Adrenal gland (tissue), 12 donors: ENCODE measurements around the gene AP4M1. TPM values are rescaled to one million over a fixed set of nuclear protein-coding genes. Genes with fewer than 3 reads are reported as not detected.
"Not testable (repeated sequence)": the region's sequence is repeated elsewhere in the genome, so short reads cannot be mapped to it uniquely, and the experiment has no call there.

Experiments
- DNase-seq, 7 donors: peaks; one replicate each; pipeline ENCODE4 v3.0.0-alpha.2; 2019 to 2020
- H3K27ac ChIP-seq, 5 donors: fragments of 200-600 bp; sonication (generic) in 4 of 5; 1 replicate in 3 of 5; 2 replicates in 2 of 5; pipeline versions ENCODE4 v1.5.1 to v1.8.0; 2016 to 2020; ENCODE audit warnings: mild to moderate bottlenecking in 1 of 5
- H3K27me3 ChIP-seq: fragments of 200-600 bp; 2 replicates; pipeline ENCODE4 v1.8.0; 2021
- H3K36me3 ChIP-seq, 2 donors: fragments of 200-600 bp; replicated peaks in 1 of 2; 1 replicate in 1 of 2; 2 replicates in 1 of 2; pipeline versions ENCODE4 v1.5.1 to v1.8.0; 2018 to 2022
- H3K4me1 ChIP-seq, 2 donors: fragments of 200-600 bp; replicated peaks in 1 of 2; 1 replicate in 1 of 2; 2 replicates in 1 of 2; pipeline versions ENCODE4 v1.5.1 to v1.8.0; 2018 to 2021
- H3K4me3 ChIP-seq, 4 donors: fragments of 200-600 bp; sonication (generic) in 3 of 4; one replicate each; pipeline ENCODE4 v1.5.1; 2016 to 2018
- H3K9me3 ChIP-seq, 3 donors: fragments of 200-600 bp; sonication (generic) in 1 of 3; replicated peaks in 1 of 3; 1 replicate in 2 of 3; 2 replicates in 1 of 3; pipeline versions ENCODE4 v1.5.1 to v1.8.0; 2016 to 2021
- CTCF ChIP-seq, 6 experiments: fragments of 450-650 bp in 4 of 6; fragments of 200-600 bp in 2 of 6; sonication (generic) in 1 of 6; IDR thresholded peaks; 1 replicate in 5 of 6; 2 replicates in 1 of 6; pipeline versions ENCODE4 v1.5.1 to v1.8.0; 2016 to 2021; ENCODE audit warnings: antibody characterized with exemption in 6 of 6, mild to moderate bottlenecking in 2 of 6, moderate library complexity in 1 of 6
- POLR2A ChIP-seq, 2 donors: fragments of 450-650 bp; IDR thresholded peaks; one replicate each; pipeline ENCODE4 v1.6.1; 2017; ENCODE audit warnings: antibody characterized with exemption in 2 of 2, mild to moderate bottlenecking in 2 of 2, moderate library complexity in 1 of 2
- WGBS, 4 donors: extraction: QIAGEN DNeasy Blood & Tissue Kit in 2 of 4; methylation state at CpG; one replicate each; pipeline versions ENCODE4 v1.1.5 to v1.1.7; 2013 to 2017; 5-methylcytosine and 5-hydroxymethylcytosine counted together
- intact Hi-C, 2 donors: fragments of 100-400 bp; cut with DNase I; formaldehyde crosslinking; loops; one replicate each; pipeline versions ENCODE4 v1.14.1 to v1.15.0; 2022 to 2023
- polyA plus RNA-seq, 3 donors: library from polyadenylated mRNA; stranded (reverse); fragments of 200-250 nt in 2 of 3; fragments of 350-450 nt in 1 of 3; fragmentation: Illumina TruSeq in 1 of 3; extraction: RNeasy Lipid Tissue Mini Kit (QIAGEN cat#74804) in 1 of 3; gene quantifications; one replicate each; pipeline ENCODE4 v1.2.3, GENCODE V29; 2013 to 2014
- total RNA-seq, 9 donors: library from RNA; depleted of rRNA in 4 of 9; stranded (reverse); fragments of >200 nt in 4 of 9; fragments of 120-200 nt in 1 of 9; fragmentation: NEBNext Ultra II Directional in 1 of 9; extraction: Animal tissue kit (Norgen Biotek cat#: 25700) in 1 of 9; gene quantifications; one replicate each; pipeline versions ENCODE4 v1.1.0 to v1.2.4, GENCODE V29; 2013 to 2023
- donor health status: healthy with polysubstance abuse.
- donor health status: Bipolar disorder and iron deficiency.
- donor health status: DM: yes; HTN: yes; CAD: no.
- donor health status: DM: no; HTN: no; CAD: no.
- donor health status: DM: no; HTN: no; CAD: no.
- donor health status: DM: yes; HTN: yes; CAD: no.

Gene AP4M1
- total and polyA plus RNA-seq, 12 donors: 9.6 to 30.1 (median 16.5) TPM

GRCh38 chr7:100132697-100133151, 31.3 kb downstream of the AP4M1 start:
- Histone ChIP-seq H3K4me3 (no peak overlapping the region), H3K27me3 (no peaks in the 10 kb centered on the region), H3K27ac (no peak overlapping the region), H3K36me3 (no peaks in the 10 kb centered on the region), H3K4me1 (peaks cover 6 to 9% of the 10 kb centered on the region in 2 donors), H3K9me3 (no peaks in the 10 kb centered on the region)
- intact Hi-C loops: loop anchor here (5.0 kb wide), 2 partner anchors 75 to 85 kb away; partner anchors contain the start of gene PVRIG (in 1 of the 2)
- WGBS, 4 donors: 39 to 48% (median 46%) methylated on average over 3 of the region's 3 CpGs
- TF ChIP-seq POLR2A (IDR thresholded peaks at IDR 0.05) (no peak), CTCF (IDR thresholded peaks at IDR 0.05) (peak; percentile 45 to 95 (median 82))
- peak; percentile 46 to 80 (median 59) for DNase-seq

DNA sequence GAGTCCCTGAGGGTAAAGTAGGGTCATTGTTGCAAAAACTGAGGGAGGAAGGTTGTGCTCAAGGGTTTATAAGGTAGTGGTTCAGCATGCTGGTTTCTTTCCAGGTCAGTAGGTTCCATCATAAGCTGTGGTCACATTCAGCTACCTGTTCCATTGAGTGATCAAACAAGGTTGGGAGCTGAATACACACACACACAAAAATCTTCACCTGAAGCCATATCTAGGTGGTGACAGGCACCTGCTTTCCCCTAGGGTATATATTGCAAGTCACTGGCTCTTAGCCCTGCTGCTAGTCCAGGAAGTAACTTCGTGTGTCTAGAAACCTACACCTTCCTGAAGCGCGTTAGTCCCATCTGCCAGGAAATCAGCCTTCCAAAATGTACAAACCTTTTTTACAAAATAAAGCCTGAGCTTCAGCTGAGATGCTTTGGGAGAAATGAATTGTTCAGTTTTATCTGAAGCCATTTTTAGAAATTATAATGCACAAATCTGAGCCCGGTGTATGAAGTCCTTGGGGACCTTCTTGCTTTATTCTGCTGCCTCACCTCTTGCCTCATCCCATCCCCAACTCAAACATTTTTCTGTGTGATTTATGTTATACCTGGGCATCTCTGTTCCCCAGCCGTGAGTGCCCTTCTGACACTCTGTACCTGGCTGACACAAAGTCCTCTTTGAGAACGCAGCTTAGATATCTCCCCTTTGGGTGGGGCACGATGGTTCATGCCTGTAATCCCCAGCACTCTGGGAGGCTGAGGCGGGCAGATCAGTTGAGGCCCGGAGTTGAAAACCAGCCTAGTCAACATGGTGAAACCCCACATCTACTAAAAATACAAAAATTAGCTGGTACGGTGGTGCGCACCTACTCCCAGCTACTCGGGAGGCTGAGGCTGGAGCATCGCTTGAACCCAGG, 36.7 kb downstream of the AP4M1 start:
- H3K4me3 ChIP-seq: no peak overlapping the region
- no peaks in the 10 kb centered on the region for H3K9me3 ChIP-seq
- no peaks in the 10 kb centered on the region for H3K36me3 ChIP-seq
- intact Hi-C loops: no loop called here
- H3K27ac ChIP-seq: no peak overlapping the region
- H3K27me3 ChIP-seq: no peaks in the 10 kb centered on the region
- no peak for DNase-seq
- TF ChIP-seq POLR2A (IDR thresholded peaks at IDR 0.05): no peak
- TF ChIP-seq CTCF (IDR thresholded peaks at IDR 0.05): no peak
- no peaks in the 10 kb centered on the region for H3K4me1 ChIP-seq
- 80 to 85% (median 81%) methylated on average over 13 of the region's 13 CpGs for WGBS, 4 donors

- TF ChIP-seq POLR2A (IDR thresholded peaks at IDR 0.05) (no peak), CTCF (IDR thresholded peaks at IDR 0.05) (no peak)
Observed at GRCh38 chr7:100141555-100141949, 40.1 kb downstream of the AP4M1 start.

DNA sequence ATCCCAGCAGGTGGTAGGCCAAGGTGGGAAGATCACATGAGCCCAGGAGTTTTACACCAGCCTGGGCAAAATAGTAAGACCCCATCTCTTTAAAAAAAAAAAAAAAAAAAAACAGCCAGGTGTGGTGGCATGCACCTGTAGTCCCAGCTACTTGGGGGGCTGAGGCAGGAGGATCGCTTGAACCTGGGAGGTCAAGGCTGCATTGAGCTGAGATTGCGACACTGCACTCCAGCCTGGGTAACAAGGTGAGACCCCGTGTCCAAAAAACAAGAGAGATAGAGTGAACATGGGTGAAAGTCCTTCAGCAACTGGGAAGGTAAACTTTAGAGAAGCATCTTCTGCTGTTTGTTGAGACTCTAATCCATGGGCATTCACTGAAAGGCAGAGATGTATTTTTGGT, 41.0 kb downstream of the AP4M1 start:
- DNase-seq: no peak
- WGBS, 4 donors: 84 to 89% (median 85%) methylated on average over 3 of the region's 3 CpGs
- Histone ChIP-seq H3K4me3 (no peak overlapping the region), H3K36me3 (no peaks in the 10 kb centered on the region), H3K27me3 (no peaks in the 10 kb centered on the region), H3K27ac (no peak overlapping the region), H3K9me3 (no peaks in the 10 kb centered on the region), H3K4me1 (no peaks in the 10 kb centered on the region)
- intact Hi-C loops: no loop called here
- TF ChIP-seq CTCF (IDR thresholded peaks at IDR 0.05) (no peak), POLR2A (IDR thresholded peaks at IDR 0.05) (no peak)

More at GRCh38 chr7:100141555-100141949, 40.1 kb downstream of the AP4M1 start:
- no peaks in the 10 kb centered on the region for H3K9me3 ChIP-seq
- intact Hi-C loops: no loop called here
- no peaks in the 10 kb centered on the region for H3K27me3 ChIP-seq
- H3K4me1 ChIP-seq: no peaks in the 10 kb centered on the region
- no peak for DNase-seq
- H3K4me3 ChIP-seq: no peak overlapping the region
- WGBS, 4 donors: 59 to 73% (median 72%) methylated on average over 3 of the region's 3 CpGs
- no peaks in the 10 kb centered on the region for H3K36me3 ChIP-seq
- H3K27ac ChIP-seq: no peak overlapping the region

GRCh38 chr7:100146350-100146749, 44.9 kb downstream of the AP4M1 start:
- peak in 3 of 7 donors; percentile 56 to 75 (median 59) for DNase-seq
- Histone ChIP-seq H3K4me1 (peaks cover 0 to 16% of the 10 kb centered on the region in 2 donors), H3K27ac (peak overlapping the region in 1 of 5 donors; percentile 38)
- H3K4me3 ChIP-seq, H3K36me3 ChIP-seq, H3K27me3 ChIP-seq, intact Hi-C loops, H3K9me3 ChIP-seq: not testable (repeated sequence)
- 59 to 77% (median 65%) methylated on average over 4 of the region's 4 CpGs for WGBS, 4 donors
